ENCODE data around the gene PLK2. TPM values are rescaled to one million over a fixed set of nuclear protein-coding genes. Genes with fewer than 3 reads are reported as not detected.

Gene PLK2
- total and polyA plus RNA-seq, 2 of the 8 experiments (the other 6 are each of a cell fraction or from before 2014, with no cell fraction given): 5.8 to 20.6 TPM

DNA sequence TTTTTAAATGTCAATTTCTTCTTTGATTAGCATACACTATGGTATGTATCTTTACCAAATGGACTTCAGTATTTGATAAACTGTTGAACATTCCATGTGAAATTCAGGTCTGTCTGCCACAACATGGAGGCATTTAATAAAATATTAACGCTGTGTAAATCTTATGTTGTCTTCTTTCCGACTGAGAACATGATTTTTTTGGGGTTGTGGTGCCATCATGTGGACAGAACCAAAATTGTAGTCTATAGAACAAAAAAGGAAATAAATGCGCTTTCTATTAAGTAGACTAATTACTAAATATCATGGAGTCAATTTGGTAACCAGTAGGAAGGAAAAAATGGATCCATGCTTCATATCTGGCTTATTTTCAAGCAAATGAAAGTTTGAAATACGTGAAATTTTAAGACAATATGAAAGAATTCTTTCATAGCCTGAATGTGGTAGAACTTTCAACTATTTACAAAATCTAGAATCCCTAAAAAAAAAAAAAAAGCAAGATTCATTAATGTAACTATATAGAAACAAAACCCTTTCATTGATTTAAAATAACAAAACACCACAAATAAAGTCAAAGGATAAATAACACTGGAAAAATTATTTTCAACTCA, 2.8 kb upstream of the PLK2 start:
- H3K27ac ChIP-seq (ENCODE audit: low read depth, low read length): no peak overlapping the region

More for the DNA sequence above, 2.8 kb upstream of the PLK2 start:
- H3K4me1 ChIP-seq (replicated peaks in 1 of 4; ENCODE audit: control insufficient read depth in 3 of 4, insufficient read depth in 4 of 4, low read length in 3 of 4): peaks cover 2 to 8% (median 4%) of the 10 kb centered on the region in 4 experiments
- no peak overlapping the region for H3K56ac ChIP-seq (replicated peaks; ENCODE audit: insufficient read length, low read depth, low read length)
- H3K4me3 ChIP-seq (ENCODE audit: extremely low read depth in 1 of 4, insufficient read depth in 2 of 4, low read depth in 3 of 4, low read length in 4 of 4): no peak overlapping the region
- H3K79me1 ChIP-seq (ENCODE audit: low read depth, low read length): no peaks in the 10 kb centered on the region
- ChIA-PET CTCF (ENCODE audit: partially characterized antibody) (interaction anchor here (0.6 to 3.8 kb wide), 11 partner anchors 178 to 1165 kb away, joined by 3 to 27 read pairs (median 4); no protein-coding TSS in a partner anchor), POLR2A (ENCODE audit: partially characterized antibody) (no interaction called here)
- H2BK15ac ChIP-seq (ENCODE audit: low read length): no peak overlapping the region
- no peaks in the 10 kb centered on the region for H3K9me3 ChIP-seq (ENCODE audit: insufficient read depth in 2 of 2, low read depth in 1 of 2, low read length in 1 of 2)
- H2AK5ac ChIP-seq (ENCODE audit: low read depth, low read length): no peak overlapping the region
- H4K8ac ChIP-seq (ENCODE audit: extremely low read depth, insufficient read depth, low read length): no peak overlapping the region
- no peak overlapping the region for H2BK5ac ChIP-seq (ENCODE audit: low read depth, low read length)
- H3K14ac ChIP-seq (ENCODE audit: insufficient read length): no peak overlapping the region
- H2BK12ac ChIP-seq (ENCODE audit: low read depth, low read length): no peak overlapping the region
- H3K9ac ChIP-seq (replicated peaks in 1 of 4; ENCODE audit: extremely low read depth in 1 of 4, low read depth in 3 of 4, low read length in 3 of 4): no peak overlapping the region
- H3K23ac ChIP-seq (ENCODE audit: insufficient read length): no peak overlapping the region
- peaks cover 0 to under 1% (median 0%) of the 10 kb centered on the region in 4 experiments; a peak in 1 of 8 replicates for H3K36me3 ChIP-seq (ENCODE audit: control insufficient read depth in 2 of 4, insufficient read depth in 4 of 4, low read length in 3 of 4)
- no peak overlapping the region for H3K18ac ChIP-seq (ENCODE audit: extremely low read depth, low read length)
- H2BK120ac ChIP-seq (replicated peaks; ENCODE audit: low read depth, low read length): no peak overlapping the region
- no peak overlapping the region for H2BK20ac ChIP-seq (ENCODE audit: low read length)
- H4K20me1 ChIP-seq (replicated peaks in 1 of 2; ENCODE audit: control insufficient read depth in 1 of 2, insufficient read depth in 2 of 2, low read length in 2 of 2): peaks cover 0 to 2% of the 10 kb centered on the region in 2 experiments
- H4K5ac ChIP-seq (ENCODE audit: insufficient read length, low read depth, low read length): no peak overlapping the region
- TF ChIP-seq TCF12 (IDR thresholded peaks at IDR 0.05; ENCODE audit: low read depth, low read length) (no peak), KDM4A (IDR thresholded peaks at IDR 0.05; ENCODE audit: low read depth, low read length, severe bottlenecking) (no peak), CEBPB (IDR thresholded peaks at IDR 0.05; ENCODE audit: low read depth, low read length) (no peak), CTBP2 (IDR thresholded peaks at IDR 0.05; ENCODE audit: borderline replicate concordance, insufficient read depth, insufficient read length, low read length) (no peak), RAD21 (IDR thresholded peaks at IDR 0.05 in 1 of 2, conservative IDR thresholded peaks at IDR 0.05 in 1 of 2; ENCODE audit: low read depth in 2 of 2, low read length in 2 of 2) (peak; percentile 76 to 79), RXRA (IDR thresholded peaks at IDR 0.05; ENCODE audit: insufficient read depth, low read depth, low read length) (no peak)
- TF ChIP-seq, protein P1, sequence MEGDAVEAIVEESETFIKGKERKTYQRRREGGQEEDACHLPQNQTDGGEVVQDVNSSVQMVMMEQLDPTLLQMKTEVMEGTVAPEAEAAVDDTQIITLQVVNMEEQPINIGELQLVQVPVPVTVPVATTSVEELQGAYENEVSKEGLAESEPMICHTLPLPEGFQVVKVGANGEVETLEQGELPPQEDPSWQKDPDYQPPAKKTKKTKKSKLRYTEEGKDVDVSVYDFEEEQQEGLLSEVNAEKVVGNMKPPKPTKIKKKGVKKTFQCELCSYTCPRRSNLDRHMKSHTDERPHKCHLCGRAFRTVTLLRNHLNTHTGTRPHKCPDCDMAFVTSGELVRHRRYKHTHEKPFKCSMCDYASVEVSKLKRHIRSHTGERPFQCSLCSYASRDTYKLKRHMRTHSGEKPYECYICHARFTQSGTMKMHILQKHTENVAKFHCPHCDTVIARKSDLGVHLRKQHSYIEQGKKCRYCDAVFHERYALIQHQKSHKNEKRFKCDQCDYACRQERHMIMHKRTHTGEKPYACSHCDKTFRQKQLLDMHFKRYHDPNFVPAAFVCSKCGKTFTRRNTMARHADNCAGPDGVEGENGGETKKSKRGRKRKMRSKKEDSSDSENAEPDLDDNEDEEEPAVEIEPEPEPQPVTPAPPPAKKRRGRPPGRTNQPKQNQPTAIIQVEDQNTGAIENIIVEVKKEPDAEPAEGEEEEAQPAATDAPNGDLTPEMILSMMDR (IDR thresholded peaks at IDR 0.05; ENCODE audit: control extremely low read depth in 1 of 3, insufficient read depth in 1 of 3, low read depth in 1 of 3, low read length in 3 of 3): peak in 2 of 3 experiments; percentile 22 to 31; a peak in 2 of 4 replicates
- no peak overlapping the region for H3K4me2 ChIP-seq (ENCODE audit: insufficient read depth in 1 of 2, low read depth in 2 of 2, low read length in 2 of 2)
- 0 out of 4 replicates have a peak, but pooled peaks cover 0 to 2% of the 10 kb centered on the region in 2 experiments for H3K79me2 ChIP-seq (ENCODE audit: control insufficient read depth in 1 of 2, insufficient read depth in 2 of 2, low read length in 2 of 2)
- no peak overlapping the region for H4K91ac ChIP-seq (replicated peaks; ENCODE audit: insufficient read length, low read length)
- H2AFZ ChIP-seq (ENCODE audit: low read length): no peak overlapping the region
- FAIRE-seq (peak; percentile 55), DNase-seq (ENCODE audit: low read depth in 1 of 2, low spot score in 2 of 2) (no peak)
- 22% methylated on average over 4 of the region's 4 CpGs; no CpG with 5 or more reads in 1 of the 2 experiments for WGBS, 2 experiments (ENCODE audit: extremely low coverage in 1 of 2, insufficient coverage in 1 of 2, insufficient read length in 1 of 2, insufficient replicate concordance in 2 of 2, low coverage in 1 of 2, low lambda C conversion rate in 2 of 2, missing lambda C conversion rate in 1 of 2)
- H3K23me2 ChIP-seq (ENCODE audit: low read depth, low read length): no peaks in the 10 kb centered on the region; the same call in 1 of the 2 replicates
- no peak overlapping the region for H3K4ac ChIP-seq (replicated peaks; ENCODE audit: insufficient read length, low read depth, low read length)
- peaks cover 0 to 3% (median 2%) of the 10 kb centered on the region in 4 experiments; a peak in 3 of 7 replicates for H3K27me3 ChIP-seq (replicated peaks in 1 of 4; ENCODE audit: control insufficient read depth in 3 of 4, extremely low read depth in 1 of 4, insufficient read depth in 3 of 4, low read length in 3 of 4)
